Caki2 (cell line): ENCODE data around the gene SPATA31E1. TPM values are rescaled to one million over a fixed set of nuclear protein-coding genes. Genes with fewer than 3 reads are reported as not detected.
A peak's percentile ranks its signal among the peaks of the same experiment; 100 is the strongest.
"Not testable (repeated sequence)": the region's sequence is repeated elsewhere in the genome, so short reads cannot be mapped to it uniquely, and the experiment has no call there.

ENCODE experiments used
- DNase-seq: peaks from one replicate; pipeline ENCODE4 v3.0.0-alpha.2; 2015; ENCODE audit warnings: low read depth
- in situ Hi-C: cut with HindIII; loops from 2 replicates; pipeline ENCODE4 v1.10.0; 2016; ENCODE audit warnings: low sequenced_read_pairs, low pct_unique_long_range_greater_than_20kb, mixed read lengths
- total RNA-seq: library from RNA; depleted of rRNA; stranded (reverse); fragments of >200 nt; shearing (Covaris generic); gene quantifications from 2 replicates; pipeline ENCODE4 v1.2.3, GENCODE V29; 2014; ENCODE audit warnings: low replicate concordance; rRNA removed

Gene SPATA31E1
- total RNA-seq, 1 experiment from 2014 or later = not detected

DNA sequence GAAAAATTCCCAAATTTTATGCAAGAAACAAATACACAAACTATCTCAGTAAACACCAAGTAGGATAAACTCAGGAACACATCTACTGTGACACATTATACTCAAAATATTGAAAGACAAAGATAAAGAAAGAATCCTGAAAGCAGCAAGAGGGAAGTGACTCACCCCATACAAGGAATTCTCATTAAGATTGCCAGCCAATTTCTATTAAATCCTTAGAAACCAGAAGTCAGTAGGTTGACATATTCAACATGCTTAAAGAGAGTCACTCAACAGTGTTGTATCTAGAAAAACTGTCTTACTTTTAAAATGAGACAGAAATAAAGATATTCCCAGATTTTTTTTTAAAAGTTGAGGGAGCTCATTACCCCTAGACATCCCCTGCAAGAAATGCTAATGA lies 15.5 kb downstream of the SPATA31E1 start:
- DNase-seq = no peak

DNA sequence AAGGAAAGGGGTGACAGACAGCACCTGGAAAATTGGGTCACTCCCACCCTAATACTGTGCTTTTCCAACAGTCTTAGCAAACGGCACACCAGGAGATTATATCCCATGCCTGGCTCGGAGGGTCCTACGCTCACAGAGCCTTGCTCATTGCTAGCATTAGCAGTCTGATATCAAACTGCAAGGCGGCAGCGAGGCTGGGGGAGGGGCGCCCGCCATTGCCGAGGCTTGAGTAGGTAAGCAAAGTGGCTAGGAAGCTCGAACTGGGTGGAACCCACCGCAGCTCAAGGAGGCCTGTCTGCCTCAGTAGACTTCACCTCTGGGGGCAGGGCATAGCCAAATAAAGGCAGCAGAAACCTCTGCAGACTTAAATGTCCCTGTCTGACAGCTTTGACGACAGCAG lies 19.7 kb downstream of the SPATA31E1 start:
- DNase-seq, in situ Hi-C loops: not testable (repeated sequence)

More for the DNA sequence above, 15.5 kb downstream of the SPATA31E1 start:
- in situ Hi-C loops = no loop called here

GRCh38 chr9:87909310-87910041 lies 26.8 kb downstream of the SPATA31E1 start:
- in situ Hi-C loops = no loop called here
- DNase-seq = peak; percentile 92

GRCh38 chr9:87910821-87911220 lies 28.1 kb downstream of the SPATA31E1 start:
- in situ Hi-C loops = no loop called here
- no peak for DNase-seq

DNA sequence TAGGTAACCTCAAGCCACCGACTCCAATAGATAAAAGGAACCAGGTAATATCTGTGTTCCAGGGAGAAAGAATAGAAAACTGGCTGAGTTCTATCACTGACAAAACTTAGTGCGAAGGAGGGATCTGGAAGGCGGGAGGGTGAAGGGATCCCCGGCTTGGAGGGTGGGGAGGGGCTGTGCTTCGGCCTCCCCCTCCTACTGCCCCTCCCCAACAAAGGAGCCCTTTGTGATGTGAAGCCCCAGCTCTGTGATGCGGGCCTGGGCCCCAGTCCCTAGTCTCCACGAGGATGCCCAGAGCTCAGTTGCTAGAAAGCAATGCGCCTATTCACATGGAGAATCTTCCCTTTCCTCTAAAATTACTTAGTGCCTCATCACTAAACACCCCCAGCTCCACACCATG lies 35.0 kb downstream of the SPATA31E1 start, which contains the start of gene SPATA31C1:
Gene SPATA31C1, plus strand, starts transcription at position 301 of the 400 bp plus-strand sequence.
- DNase-seq, in situ Hi-C loops: not testable (repeated sequence)

DNA sequence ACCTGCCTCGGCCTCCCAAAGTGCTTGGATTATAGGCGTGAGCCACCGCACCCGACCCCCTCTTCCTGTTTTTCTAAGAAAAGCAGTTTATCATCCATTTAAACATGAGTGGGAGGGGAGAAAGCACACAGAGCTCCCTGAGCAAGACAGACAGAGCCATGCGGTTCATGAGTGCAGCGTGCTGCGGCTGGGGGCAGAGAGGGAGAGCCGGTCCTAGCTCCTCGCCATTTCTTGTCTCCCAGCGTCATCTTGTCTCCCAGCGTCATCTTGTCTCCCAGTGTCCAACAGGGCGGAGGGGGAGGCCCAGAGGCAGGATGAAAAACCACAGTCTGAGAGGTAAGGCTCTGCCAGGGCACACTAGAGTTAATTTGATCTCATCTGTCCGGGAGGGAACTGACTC lies 36.3 kb downstream of the SPATA31E1 start:
- DNase-seq, in situ Hi-C loops: not testable (repeated sequence)

DNA sequence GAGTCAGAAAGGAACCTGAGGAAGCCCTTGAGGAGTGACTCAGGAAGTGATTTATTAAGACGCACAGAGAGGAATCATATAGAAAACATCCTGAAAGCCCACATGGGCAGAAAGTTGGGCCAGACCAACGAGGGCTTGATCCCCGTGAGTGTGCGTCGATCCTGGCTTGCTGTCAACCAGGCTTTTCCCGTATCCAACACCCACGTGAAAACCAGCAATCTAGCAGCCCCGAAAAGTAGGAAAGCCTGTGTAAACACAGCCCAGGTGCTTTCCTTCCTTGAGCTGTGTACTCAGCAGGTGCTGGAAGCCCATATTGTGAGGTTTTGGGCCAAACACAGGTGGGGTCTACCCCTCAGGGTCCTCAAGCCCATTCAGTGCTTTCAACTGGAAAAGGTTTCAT lies 38.9 kb downstream of the SPATA31E1 start:
- in situ Hi-C loops, DNase-seq: not testable (repeated sequence)

DNA sequence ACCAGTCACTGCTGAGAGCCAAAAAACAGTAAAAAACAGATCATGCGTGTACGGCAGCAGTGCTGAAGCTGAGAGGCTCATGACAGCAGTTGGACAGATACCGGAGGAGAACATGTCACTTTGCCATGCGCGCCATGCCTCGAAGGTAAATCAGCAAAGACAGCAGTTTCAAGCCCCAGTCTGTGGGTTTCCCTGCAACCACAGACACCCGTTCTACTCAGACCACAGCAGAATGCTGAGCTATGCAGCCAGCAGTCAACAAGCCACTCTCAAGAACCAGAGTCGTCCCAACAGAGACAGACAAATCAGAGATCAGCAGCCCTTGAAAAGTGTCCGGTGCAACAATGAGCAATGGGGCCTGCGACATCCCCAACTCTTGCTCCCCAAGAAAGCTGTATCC lies 40.3 kb downstream of the SPATA31E1 start:
- in situ Hi-C loops, DNase-seq: not testable (repeated sequence)

GRCh38 chr9:87924851-87925250 lies 42.2 kb downstream of the SPATA31E1 start:
- in situ Hi-C loops, DNase-seq: not testable (repeated sequence)

DNA sequence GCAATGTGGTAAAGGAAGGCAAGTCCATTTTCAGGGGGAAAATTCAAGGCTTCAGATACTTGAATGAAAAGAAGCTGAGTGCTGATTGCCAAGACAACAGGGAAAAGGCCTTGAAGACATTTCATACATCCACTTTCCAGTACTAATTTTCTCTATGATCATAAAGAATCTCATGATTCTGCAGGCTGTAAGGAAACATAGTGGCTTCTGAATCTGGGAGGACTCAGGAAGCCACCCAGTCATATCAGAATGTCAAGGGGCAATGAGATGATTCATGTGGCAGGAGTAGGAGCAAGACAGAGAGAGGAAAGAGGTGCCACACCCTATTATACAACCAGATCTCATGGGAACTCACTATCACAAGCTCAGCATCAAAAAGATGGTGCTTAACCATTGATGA lies 46.5 kb downstream of the SPATA31E1 start:
- DNase-seq, in situ Hi-C loops: not testable (repeated sequence)

DNA sequence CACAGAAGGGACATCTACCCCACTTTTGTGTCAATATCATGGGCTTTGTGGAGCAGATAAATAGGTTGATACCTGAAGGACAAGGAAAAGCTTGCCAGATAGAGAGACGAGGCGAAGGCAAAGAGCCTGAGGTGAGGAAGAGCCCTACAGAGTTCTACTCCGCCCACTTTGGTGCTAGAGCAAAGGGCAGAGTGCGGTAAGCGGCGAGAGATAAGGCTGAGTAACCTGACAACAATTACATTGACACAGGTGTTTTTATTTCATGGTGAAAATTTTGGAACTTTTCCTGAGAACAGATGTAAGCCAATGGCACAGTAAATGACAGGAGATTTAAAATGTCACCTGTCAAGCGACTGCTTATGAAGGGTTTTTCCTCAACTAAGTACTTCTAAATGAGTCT lies 51.8 kb downstream of the SPATA31E1 start:
- DNase-seq, in situ Hi-C loops: not testable (repeated sequence)

- in situ Hi-C loops, DNase-seq: not testable (repeated sequence)
Measured at GRCh38 chr9:87937352-87937751, 54.7 kb downstream of the SPATA31E1 start.

GRCh38 chr9:87937918-87938317 lies 55.2 kb downstream of the SPATA31E1 start:
- in situ Hi-C loops = not testable (repeated sequence)

GRCh38 chr9:87938336-87938735 lies 55.7 kb downstream of the SPATA31E1 start:
- DNase-seq, in situ Hi-C loops: not testable (repeated sequence)

More at GRCh38 chr9:87937918-87938317, 55.2 kb downstream of the SPATA31E1 start:
- not testable (repeated sequence) for DNase-seq

Other genes with a start within 250 kb of the SPATA31E1 start
- gene CTSL, start 156.8 kb upstream of the SPATA31E1 start, total RNA-seq = 227 and 293 TPM in 2 replicates
- gene SPATA31C1, start 35.1 kb downstream of the SPATA31E1 start, total RNA-seq = not detected in 2 replicates
- 2.3 and 4.0 TPM in 2 replicates for gene CDK20, start 91.7 kb downstream of the SPATA31E1 start, total RNA-seq